Stimulated activated CD8-positive, alpha-beta memory T cell treated with anti-CD3 and anti-CD28 coated beads, Interleukin-4, amount 100 ng/mL, for 4 hours (primary cell): ENCODE data around the gene PROK1.

Experiments used
- DNase-seq, 2 donors: peaks; one replicate each; pipeline ENCODE4 v3.0.0-alpha.2; 2020; ENCODE audit warnings: low read depth in 2 of 2, low spot score in 1 of 2

PROK1 gene

DNA sequence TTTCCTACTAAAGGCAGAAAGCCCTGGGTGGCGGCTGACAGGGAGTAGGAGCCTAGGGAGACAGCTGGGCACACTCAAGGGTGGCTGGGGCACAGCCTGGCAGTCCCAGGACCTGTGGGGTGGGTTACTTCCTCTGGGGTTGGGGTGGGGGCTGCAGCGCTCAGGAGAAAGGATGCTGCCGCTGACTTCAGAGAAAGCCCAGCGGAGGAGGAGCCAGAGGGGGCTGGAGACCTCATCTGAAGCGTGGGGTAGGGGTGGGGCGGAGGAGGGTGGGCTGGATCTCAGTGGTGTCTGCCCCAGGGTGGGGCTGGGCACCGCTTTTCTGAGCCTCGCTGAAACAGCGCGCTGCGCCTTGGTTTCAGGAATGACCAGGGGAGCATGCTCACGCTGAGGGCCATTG lies 37.2 kb downstream of the PROK1 start:
- no peak for DNase-seq

DNA sequence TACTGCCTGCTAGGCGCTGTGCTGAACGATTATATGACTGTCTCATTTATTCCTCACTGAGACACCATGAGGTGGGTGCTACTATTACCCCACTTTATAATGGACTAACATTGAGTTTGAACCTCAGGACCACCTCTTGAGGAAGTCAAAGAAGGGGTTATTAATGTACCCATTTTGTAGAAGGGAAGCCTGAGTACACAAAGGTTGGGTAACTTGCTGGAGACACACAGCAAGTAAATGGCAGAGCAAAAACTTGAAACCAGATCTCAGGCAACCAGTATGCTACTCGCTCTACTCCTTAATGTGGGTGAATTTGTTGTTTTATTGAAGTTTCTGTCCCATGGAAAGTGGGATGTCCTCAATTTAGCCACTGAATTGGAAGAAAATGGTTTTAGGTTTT lies 37.9 kb downstream of the PROK1 start:
- DNase-seq = no peak

DNA sequence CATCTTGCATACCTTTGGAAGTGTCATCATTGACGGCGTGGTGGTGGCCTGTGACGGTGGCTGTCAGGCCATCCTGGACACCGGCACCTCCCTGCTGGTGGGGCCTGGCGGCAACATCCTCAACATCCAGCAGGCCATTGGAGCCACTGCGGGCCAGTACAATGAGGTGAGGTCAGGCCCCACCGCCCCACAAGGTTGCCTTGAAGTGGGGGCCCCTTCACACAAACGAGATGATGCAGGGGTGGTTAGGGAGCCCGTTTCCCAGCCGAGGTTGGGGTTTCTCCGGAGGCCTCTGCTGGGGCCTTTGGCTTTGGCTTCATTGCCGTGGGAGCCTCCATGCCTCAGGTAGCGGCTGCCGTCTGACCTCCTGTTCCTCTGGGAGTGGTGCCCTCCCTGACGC lies 38.5 kb downstream of the PROK1 start:
- no peak for DNase-seq

DNA sequence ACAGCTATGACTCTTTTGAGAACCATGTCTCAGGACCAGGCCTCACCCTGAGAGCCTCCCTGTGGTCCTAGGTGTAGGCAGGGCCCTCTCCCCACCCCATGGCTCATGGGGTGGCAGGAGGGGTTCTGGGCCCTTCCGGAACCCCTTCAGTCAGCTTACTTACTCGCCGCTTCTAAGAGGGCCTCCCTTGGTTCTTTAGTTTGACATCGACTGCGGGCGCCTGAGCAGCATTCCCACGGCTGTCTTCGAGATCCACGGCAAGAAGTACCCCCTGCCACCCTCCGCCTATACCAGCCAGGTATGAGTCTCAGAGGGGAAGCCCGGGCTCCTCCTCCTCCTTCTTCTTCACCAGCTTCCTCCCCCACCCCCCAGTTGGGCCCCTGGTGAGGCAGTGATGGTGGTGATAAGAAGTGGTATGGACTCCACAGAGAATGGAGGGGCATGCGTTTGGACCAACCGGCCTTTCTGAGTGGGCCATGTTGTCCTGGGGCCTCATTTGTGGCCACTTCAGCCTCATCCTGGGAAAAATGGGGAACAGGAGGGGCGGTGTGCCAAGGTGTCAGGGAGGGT lies 39.1 kb downstream of the PROK1 start:
- no peak for DNase-seq

DNA sequence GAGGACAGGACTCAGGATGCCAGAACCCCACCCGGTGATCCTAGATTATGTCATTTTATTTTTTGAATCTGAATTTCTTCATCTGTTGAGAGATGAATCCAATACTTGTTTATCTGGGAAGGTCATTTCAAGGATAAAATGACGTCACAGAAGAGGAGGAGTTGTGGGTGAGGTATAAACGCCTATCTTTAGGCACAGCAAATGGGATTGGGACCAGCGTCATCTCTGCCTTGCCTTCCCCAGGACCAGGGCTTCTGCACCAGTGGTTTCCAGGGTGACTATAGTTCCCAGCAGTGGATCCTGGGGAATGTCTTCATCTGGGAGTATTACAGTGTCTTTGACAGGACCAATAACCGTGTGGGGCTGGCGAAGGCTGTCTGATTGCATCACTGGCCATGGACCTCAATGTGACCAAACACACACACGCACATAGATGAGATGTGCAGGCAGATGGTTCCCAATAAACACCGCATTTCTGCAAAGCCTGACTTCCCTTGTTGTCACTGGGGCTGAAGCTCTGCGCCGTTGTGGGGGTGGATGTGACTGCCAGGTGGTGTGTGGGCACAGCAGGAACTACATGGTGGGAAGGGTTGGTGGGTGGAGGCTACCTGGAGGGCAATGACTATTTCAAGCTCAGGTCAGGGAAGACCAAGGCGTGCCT lies 40.0 kb downstream of the PROK1 start:
- no peak for DNase-seq

DNA sequence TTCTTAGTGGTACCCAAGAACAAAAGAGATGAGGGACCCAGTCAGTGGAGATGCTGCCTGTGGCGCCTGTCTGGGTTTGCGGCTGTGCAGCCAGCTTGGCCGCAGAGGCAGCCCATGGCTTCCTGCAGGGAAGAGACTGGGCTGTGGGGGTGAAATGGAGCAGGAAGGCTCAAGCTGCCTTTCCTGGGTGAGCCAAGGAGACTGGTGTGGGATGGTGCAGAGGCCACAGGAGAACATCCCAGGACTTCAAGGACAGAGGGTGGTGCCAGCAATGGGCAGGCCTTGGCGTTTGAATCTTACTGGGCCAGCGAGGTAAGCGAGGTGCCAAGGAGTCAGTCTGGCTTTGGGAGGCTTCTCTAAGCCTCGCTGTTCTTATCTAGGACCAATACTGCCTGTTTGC lies 41.6 kb downstream of the PROK1 start:
- DNase-seq = no peak

DNA sequence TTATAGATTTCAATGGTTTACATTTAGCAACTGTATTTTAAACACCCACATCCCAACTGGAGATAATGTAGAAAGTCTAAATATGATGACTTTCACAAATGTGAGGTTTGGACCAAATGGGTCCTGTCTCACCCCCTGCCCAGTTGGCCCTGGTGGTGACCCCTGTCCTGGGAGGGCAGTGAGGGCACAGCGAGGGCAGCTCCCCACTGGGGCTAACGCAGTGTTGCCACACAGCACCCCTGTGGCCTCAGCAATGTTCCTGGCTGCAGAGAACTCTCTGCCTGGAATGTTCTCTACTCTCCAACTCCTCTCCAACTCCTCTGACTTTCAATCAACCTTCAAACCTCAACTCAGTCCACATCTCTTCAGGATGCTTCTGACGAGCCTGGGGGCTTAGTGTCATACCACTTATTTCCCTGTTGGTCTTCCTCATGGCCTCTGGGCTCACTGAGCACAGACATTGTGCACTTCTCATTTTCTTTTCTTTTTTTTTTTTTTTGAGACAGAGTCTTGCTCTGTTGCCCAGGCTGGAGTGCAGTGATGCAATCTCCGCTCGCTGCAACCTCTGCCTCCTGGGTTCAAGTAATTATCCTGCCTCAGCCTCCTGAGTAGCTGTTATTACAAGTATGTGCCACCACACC lies 42.2 kb downstream of the PROK1 start:
- DNase-seq = no peak

DNA sequence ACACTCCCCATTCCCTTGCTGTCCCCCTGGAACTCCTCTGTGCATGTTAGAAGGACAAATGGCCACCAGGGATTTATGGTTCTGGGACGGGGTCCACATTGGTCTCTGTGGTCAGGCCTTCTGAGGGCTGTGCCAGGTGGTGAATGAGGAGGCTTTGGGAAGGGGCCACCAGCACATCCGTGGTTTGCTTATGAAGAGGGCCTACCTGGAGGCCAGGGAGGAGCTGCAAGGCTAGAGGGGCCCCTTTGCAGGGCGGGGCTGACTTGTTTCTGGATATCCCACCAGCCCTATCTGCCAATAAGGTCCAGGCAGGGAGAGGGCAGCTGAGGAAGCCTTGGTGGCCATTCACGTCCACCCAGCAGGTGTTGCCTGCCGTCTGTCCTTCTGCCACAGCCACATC lies 43.1 kb downstream of the PROK1 start:
- no peak for DNase-seq

DNA sequence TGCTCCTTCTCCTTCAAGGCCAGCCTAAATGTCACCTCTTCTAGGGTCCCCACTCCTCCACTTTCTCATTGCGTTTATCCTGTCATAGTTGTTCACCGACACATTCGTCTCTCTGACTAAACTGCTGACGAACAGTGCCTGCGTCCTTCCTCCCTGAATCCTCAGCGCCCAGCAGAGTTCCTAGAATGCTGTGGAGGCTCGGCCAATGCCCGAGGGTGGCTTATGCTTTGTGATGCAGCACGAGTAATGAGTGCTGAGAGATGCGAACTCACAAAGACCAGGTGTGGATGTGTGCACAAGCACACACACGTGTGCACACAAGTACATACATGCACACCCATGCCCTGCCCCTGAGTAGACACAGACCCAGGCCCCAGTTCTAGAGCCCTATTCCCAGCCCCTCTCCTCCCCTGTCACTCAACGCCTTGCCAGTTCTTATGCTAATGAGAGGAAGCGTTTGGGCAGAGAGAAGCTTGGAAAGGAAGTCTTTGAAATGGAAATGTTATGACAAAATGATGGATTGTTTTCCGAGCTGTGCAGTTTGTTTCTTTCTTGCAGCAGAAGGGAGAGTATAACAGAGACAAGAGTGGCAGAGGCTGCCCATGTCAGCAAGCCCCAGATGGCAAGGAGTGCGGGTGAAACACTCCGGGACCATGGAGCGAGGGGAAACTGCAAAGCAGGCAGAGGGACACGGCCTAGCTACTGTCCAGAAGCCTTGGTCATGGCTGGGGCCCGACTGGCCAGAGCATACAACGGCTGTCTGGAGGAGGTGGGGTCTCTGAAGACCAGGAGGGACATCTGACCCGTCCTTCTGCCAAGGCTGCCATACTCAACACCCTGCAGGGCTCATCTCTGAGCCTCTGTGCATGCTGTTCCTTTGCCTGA lies 43.8 kb downstream of the PROK1 start:
- no peak for DNase-seq

DNA sequence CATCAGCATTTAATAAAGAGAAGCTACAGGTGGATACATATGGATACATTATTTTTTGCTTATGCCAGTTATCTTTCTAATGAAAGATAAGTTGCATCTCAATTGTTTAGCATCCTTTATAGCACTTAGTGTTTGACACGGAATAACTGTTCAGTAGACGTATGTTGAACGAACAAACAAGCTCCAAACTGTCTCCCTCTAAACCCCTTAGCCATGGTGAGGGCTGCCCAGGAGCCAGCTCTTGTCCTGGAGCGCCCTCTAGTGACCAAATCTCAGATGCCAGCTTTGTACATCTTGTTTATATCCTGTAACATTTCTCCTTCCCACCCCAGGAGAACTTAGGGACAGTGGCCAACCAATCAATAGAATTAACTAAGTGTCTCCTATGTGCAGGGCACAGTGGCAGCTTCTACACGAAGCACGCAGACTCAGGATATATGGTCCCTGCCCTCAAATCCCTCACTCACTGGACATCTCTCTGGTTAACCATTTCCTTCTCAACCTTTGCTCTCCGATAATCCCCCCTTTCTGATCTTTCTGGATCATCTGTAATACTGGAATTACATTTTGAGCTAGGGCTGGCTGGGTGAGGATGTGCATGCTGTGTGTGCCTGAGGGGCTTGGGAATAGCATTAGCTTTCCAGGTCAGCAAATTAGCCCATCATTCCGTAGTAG lies 45.1 kb downstream of the PROK1 start:
- peak; percentile 23 to 59 for DNase-seq

DNA sequence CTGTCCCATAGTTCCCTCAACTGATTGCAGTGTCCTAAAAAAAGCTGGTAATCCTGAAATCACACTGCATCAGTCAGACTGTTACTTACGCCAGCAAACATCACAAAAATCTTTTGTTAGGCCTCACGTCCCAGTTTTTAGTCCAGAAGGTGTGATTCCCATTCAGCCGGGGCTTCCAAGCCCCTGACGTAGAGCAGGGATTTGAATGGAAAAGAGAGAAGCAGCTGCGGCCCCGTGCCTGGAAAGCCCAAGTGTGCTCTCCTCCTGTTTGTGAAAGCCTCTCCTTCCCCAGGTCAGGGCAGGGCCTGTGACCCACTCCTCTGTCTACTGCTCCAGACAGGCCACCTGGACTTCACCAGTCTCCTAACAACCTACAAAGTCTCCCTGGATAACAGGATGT lies 47.3 kb downstream of the PROK1 start:
- DNase-seq = no peak

DNA sequence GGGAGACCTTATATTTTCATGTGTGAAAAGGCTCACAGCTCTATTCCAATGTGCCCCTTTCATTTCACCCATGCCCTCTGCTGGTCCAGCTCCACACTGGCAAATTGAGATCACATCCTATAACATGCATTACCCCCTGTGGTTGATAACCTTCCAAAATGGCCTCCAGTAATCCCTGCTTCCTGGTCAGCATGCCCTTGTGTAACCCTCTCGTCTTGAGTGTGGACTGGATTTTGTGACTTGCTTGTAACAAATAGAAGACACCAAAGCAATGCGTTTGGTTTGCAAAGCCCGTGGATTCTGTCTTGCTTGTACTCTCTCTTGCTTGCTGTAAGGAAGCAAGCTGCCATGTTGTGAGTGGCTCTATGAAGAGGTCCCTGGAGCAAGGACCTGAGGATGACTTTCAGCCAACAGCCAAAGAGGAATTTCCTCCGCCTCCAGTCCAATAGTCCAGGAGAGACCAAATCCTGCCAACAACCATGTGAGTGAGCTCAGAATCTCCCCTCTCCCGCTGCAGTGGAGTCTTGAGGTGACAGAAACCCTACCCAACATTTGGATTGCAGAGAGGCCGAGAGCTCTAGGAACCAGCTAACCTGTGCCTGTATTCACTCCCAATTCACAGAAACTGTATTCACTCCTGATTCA lies 50.7 kb downstream of the PROK1 start:
- DNase-seq = no peak

DNA sequence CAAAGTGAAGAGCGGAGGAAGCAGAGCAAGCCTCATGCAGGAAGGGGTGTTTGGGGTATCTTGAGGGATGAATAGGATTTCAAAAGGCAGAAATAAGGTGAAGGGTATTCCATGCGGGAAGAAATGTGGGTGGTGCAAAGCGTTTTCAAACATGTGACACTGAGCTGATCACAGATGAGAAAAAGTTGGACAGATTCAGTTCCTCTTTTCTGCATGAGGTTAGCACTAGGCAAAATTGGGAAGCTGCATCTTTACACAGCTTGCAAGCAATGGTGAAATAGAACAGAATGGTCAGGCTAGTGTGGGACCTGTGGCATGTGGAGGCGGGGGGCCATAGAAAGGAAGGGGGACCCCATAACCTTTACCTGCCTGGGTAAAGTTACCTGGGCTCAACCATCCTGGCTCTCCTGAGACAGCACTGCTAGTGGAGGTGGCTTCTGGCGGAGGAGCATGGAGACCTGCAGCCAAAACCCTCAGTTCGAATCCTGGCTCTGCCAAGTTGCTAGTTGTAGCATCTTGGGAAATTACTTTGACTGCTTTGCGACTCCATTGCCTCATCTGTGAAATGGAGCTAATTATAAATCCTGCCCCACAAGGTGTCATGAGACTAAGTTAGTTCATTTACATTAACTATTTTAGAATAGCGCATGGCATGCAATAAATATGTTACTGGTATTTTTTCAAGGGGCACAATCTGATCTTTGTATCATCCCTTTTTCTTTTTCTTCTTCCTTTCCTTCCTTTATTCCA lies 51.6 kb downstream of the PROK1 start:
- DNase-seq = no peak

DNA sequence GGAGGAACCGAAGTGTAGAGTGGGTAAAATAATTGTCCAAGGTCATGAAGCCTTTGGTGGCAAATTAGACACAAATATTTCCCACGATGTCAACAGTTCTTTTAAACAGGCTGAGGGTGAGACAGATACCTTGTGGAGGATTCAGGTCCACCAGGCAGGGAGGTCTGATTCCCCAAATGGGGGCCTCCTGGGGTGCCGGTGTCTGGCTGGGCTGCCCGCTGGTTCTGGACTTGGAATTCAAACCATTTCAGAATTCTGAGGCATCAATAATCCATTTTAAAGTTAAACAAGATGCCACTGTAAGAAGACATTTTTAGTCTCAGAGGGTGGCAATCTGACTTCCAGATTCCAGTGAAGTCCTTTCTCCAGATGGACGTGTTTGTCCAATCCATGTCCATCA lies 52.5 kb downstream of the PROK1 start:
- DNase-seq = no peak

DNA sequence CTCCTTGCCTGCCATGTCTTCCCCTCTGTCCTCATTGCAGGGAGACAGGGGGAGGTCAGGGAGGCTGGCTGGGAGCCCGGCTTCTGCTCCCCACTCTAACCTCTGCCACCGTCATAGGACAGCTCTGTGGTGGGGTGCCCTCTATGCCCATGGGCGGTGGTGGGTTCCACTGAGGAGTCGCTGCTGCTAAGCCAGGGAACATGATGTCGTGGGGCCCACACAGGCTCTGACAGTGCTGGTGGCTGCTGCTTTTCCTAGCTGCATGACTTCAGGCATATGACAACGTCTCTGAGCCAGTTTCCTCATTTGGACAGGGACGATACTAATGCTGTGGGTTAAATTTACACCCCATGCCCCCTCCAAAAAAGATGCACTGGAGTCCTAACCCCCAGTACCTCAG lies 53.3 kb downstream of the PROK1 start:
- DNase-seq = no peak

DNA sequence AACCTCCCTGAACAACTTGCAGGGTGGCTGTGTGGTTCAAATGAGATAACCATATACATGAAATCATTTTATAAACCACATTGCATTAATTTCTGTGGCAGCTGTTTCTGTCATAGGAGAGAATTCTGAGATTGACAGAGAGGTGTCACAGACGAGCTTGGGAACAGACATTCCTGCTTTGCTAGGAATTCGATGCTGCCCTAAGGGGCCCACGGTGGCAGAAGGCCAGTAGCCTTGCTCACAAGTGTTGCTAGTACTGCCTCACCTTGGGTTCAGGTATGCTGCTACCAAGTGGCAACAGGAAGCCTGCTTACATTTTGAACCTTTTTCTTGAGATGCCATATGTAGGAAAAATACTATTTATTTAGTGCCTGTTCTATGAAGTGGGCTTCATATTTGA lies 54.6 kb downstream of the PROK1 start:
- DNase-seq = no peak

DNA sequence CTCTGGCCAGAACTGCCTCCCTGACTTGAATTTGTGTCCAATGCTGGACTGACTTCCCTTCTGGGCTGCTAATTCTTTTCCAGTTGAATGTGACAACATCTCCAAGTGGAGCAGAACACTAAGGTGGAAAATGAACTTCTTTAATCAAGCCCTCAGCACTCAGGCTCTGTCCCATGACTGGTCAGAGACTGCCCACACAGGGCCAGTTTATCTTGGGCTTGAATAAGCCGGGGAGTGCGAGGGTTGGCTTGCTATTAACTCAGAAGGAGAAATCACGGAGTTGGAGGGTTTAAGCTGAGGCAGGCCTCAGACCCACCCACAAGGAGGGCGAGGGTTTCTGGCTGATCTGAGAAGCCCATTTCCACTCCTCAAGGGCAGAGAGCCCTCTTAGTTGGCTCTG lies 55.6 kb downstream of the PROK1 start:
- no peak for DNase-seq
